H1 (cell line): ENCODE data around the gene MACIR. TPM values are rescaled to one million over a fixed set of nuclear protein-coding genes. Genes with fewer than 3 reads are reported as not detected.

Source experiments
- CTCF ChIA-PET: fragments of 300-600 bp; sonication (Branson Sonifier 250); formaldehyde crosslinking; loops from one replicate; lab custom pipeline; 2021; ENCODE audit not compliant: partially characterized antibody; lab: Charles Lee
- POLR2A ChIA-PET: fragments of 300-600 bp; sonication (Branson Sonifier 250); formaldehyde crosslinking; loops from one replicate; lab custom pipeline; 2021; ENCODE audit warnings: inconsistent platforms; ENCODE audit not compliant: partially characterized antibody; lab: Charles Lee
- DNase-seq, 2 experiments: peaks; one replicate each; pipeline versions ENCODE4 v3.0.0 to v3.0.0-alpha.2; 2010 to 2022; ENCODE audit warnings: low spot score in 2 of 2, low read depth in 1 of 2, mixed read lengths in 1 of 2
- FAIRE-seq: peaks from 2 replicates; lab custom pipeline; 2011; peaks lifted over from hg19 to GRCh38; lab: Jason Lieb, UNC
- H2AFZ ChIP-seq: 2 replicates; pipeline ENCODE4 v1.8.1; 2012; ENCODE audit warnings: low read length, inconsistent platforms
- H2AK5ac ChIP-seq: 2 replicates; pipeline ENCODE4 v1.6.1; 2013; ENCODE audit warnings: low read depth, low read length
- H2BK120ac ChIP-seq: replicated peaks from 2 replicates; pipeline ENCODE3; 2013; ENCODE audit warnings: low read depth, low read length, inconsistent platforms
- H2BK12ac ChIP-seq: 2 replicates; pipeline ENCODE4 v1.6.1; 2013; ENCODE audit warnings: low read depth, low read length
- H2BK15ac ChIP-seq: 2 replicates; pipeline ENCODE4 v1.6.1; 2013; ENCODE audit warnings: low read length
- H2BK20ac ChIP-seq: 2 replicates; pipeline ENCODE4 v1.6.1; 2013; ENCODE audit warnings: low read length
- H2BK5ac ChIP-seq: 2 replicates; pipeline ENCODE4 v1.6.1; 2013; ENCODE audit warnings: low read depth, low read length
- H3K14ac ChIP-seq: 2 replicates; pipeline ENCODE4 v1.6.1; 2013; ENCODE audit warnings: inconsistent platforms; ENCODE audit not compliant: insufficient read length
- H3K18ac ChIP-seq: 2 replicates; pipeline ENCODE4 v1.6.1; 2013; ENCODE audit warnings: low read length; ENCODE audit errors: extremely low read depth
- H3K23ac ChIP-seq: 2 replicates; pipeline ENCODE4 v1.6.1; 2013; ENCODE audit warnings: inconsistent platforms; ENCODE audit not compliant: insufficient read length
- H3K23me2 ChIP-seq: 2 replicates; pipeline ENCODE4 v1.6.1; 2013; ENCODE audit warnings: low read depth, low read length
- H3K27ac ChIP-seq: 2 replicates; pipeline ENCODE4 v1.6.1; 2011; ENCODE audit warnings: low read depth, low read length, inconsistent platforms
- H3K27me3 ChIP-seq, 4 experiments: replicated peaks in 1 of 4; 1 replicate in 1 of 4; 2 replicates in 3 of 4; pipeline versions ENCODE4 v1.6.1 to v1.8.1; 2011 to 2013; ENCODE audit warnings: low read length in 3 of 4, mild to moderate bottlenecking in 3 of 4, inconsistent platforms in 2 of 4, mixed read lengths in 2 of 4, moderate library complexity in 1 of 4; ENCODE audit not compliant: control insufficient read depth in 3 of 4, insufficient read depth in 3 of 4; ENCODE audit errors: extremely low read depth in 1 of 4
- H3K36me3 ChIP-seq, 4 experiments: 2 replicates each; pipeline versions ENCODE4 v1.6.1 to v1.8.1; 2011 to 2013; ENCODE audit warnings: mild to moderate bottlenecking in 4 of 4, low read length in 3 of 4, moderate library complexity in 2 of 4, control low read depth in 1 of 4, inconsistent platforms in 1 of 4; ENCODE audit not compliant: insufficient read depth in 4 of 4, control insufficient read depth in 2 of 4
- H3K4ac ChIP-seq: replicated peaks from 2 replicates; pipeline ENCODE3; 2013; ENCODE audit warnings: low read length, low read depth, mixed read lengths, inconsistent platforms; ENCODE audit not compliant: insufficient read length
- H3K4me1 ChIP-seq, 4 experiments: replicated peaks in 1 of 4; 1 replicate in 1 of 4; 2 replicates in 3 of 4; pipeline versions ENCODE4 v1.6.1 to v1.8.1; 2011 to 2013; ENCODE audit warnings: low read length in 3 of 4, inconsistent platforms in 2 of 4, mixed read lengths in 1 of 4; ENCODE audit not compliant: insufficient read depth in 4 of 4, control insufficient read depth in 3 of 4
- H3K4me2 ChIP-seq, 2 experiments: 2 replicates each; pipeline versions ENCODE4 v1.6.1 to v1.8.1; 2011 to 2013; ENCODE audit warnings: low read depth in 2 of 2, low read length in 2 of 2, control low read depth in 1 of 2, inconsistent platforms in 1 of 2, mild to moderate bottlenecking in 1 of 2; ENCODE audit not compliant: insufficient read depth in 1 of 2
- H3K4me3 ChIP-seq, 4 experiments: fragments of 200-600, 300-600 bp in 1 of 4; sonication (generic), shearing (Covaris generic), sonication (Bioruptor Twin) in 1 of 4; 2 replicates each; pipeline versions ENCODE4 v1.5.1 to v1.8.1; 2011 to 2016; ENCODE audit warnings: low read length in 4 of 4, low read depth in 3 of 4, control low read depth in 2 of 4, inconsistent platforms in 2 of 4, mild to moderate bottlenecking in 2 of 4, mixed read lengths in 1 of 4, moderate library complexity in 1 of 4; ENCODE audit not compliant: insufficient read depth in 2 of 4; ENCODE audit errors: extremely low read depth in 1 of 4
- H3K56ac ChIP-seq: replicated peaks from 2 replicates; pipeline ENCODE3; 2013; ENCODE audit warnings: low read depth, mild to moderate bottlenecking, mixed read lengths, low read length, inconsistent platforms; ENCODE audit not compliant: insufficient read length
- H3K79me1 ChIP-seq: 2 replicates; pipeline ENCODE4 v1.6.1; 2013; ENCODE audit warnings: low read depth, low read length, control low read depth
- H3K79me2 ChIP-seq, 2 experiments: 2 replicates each; pipeline versions ENCODE4 v1.6.1 to v1.8.1; 2012 to 2013; ENCODE audit warnings: low read length in 2 of 2, mild to moderate bottlenecking in 2 of 2, inconsistent platforms in 1 of 2; ENCODE audit not compliant: insufficient read depth in 2 of 2, control insufficient read depth in 1 of 2
- H3K9ac ChIP-seq, 4 experiments: replicated peaks in 1 of 4; 1 replicate in 1 of 4; 2 replicates in 3 of 4; pipeline versions ENCODE4 v1.6.1 to v1.8.1; 2011 to 2013; ENCODE audit warnings: low read depth in 3 of 4, low read length in 3 of 4, control low read depth in 2 of 4, mild to moderate bottlenecking in 2 of 4, moderate library complexity in 2 of 4, inconsistent platforms in 1 of 4; ENCODE audit errors: extremely low read depth in 1 of 4
- H3K9me3 ChIP-seq, 2 experiments: 2 replicates each; pipeline versions ENCODE4 v1.6.1 to v1.8.1; 2012 to 2013; ENCODE audit warnings: mild to moderate bottlenecking in 2 of 2, moderate library complexity in 2 of 2, control low read depth in 1 of 2, inconsistent platforms in 1 of 2, low read depth in 1 of 2, low read length in 1 of 2, mixed read lengths in 1 of 2; ENCODE audit not compliant: insufficient read depth in 2 of 2
- H4K20me1 ChIP-seq, 2 experiments: replicated peaks in 1 of 2; 2 replicates each; pipeline versions ENCODE3 to v1.8.1; 2011 to 2013; ENCODE audit warnings: inconsistent platforms in 2 of 2, low read length in 2 of 2, mild to moderate bottlenecking in 1 of 2; ENCODE audit not compliant: insufficient read depth in 2 of 2, control insufficient read depth in 1 of 2
- H4K5ac ChIP-seq: 2 replicates; pipeline ENCODE4 v1.6.1; 2013; ENCODE audit warnings: low read length, low read depth, mixed read lengths, inconsistent platforms; ENCODE audit not compliant: insufficient read length
- H4K8ac ChIP-seq: 2 replicates; pipeline ENCODE4 v1.8.0; 2013; ENCODE audit warnings: mild to moderate bottlenecking, moderate library complexity, low read length, inconsistent platforms; ENCODE audit not compliant: insufficient read depth; ENCODE audit errors: extremely low read depth
- H4K91ac ChIP-seq: replicated peaks from 2 replicates; pipeline ENCODE3; 2013; ENCODE audit warnings: low read length, mixed read lengths, inconsistent platforms; ENCODE audit not compliant: insufficient read length
- ASH2L ChIP-seq: fragments of 200-600, 300-600 bp; sonication (generic); IDR thresholded peaks from one replicate; pipeline ENCODE4 v1.7.1; 2017; ENCODE audit warnings: low read length
- JUN ChIP-seq: IDR thresholded peaks from 2 replicates; pipeline ENCODE4 v1.6.1; 2011; ENCODE audit warnings: low read depth, mild to moderate bottlenecking, improper control_type of control experiment, low read length
- TEAD4 ChIP-seq: IDR thresholded peaks from 2 replicates; pipeline ENCODE4 v1.6.1; 2012; ENCODE audit warnings: low read depth, low read length, inconsistent platforms, mixed read lengths
- WGBS, 2 experiments: shearing (Covaris generic) in 1 of 2; methylation state at CpG; one replicate each; pipeline versions ENCODE4 v1.1.6 to v1.1.7; 2013 to 2015; ENCODE audit warnings: low lambda C conversion rate in 2 of 2, mixed read lengths in 2 of 2, inconsistent platforms in 1 of 2, low coverage in 1 of 2, missing lambda C conversion rate in 1 of 2; ENCODE audit not compliant: insufficient replicate concordance in 2 of 2, insufficient coverage in 1 of 2, insufficient read length in 1 of 2; ENCODE audit errors: extremely low coverage in 1 of 2, missing lambda C conversion rate in 1 of 2; 5-methylcytosine and 5-hydroxymethylcytosine counted together
- polyA plus RNA-seq, 7 experiments: library from polyadenylated mRNA; depleted of rRNA in 3 of 7; stranded (reverse) in 5 of 7; unstranded in 2 of 7; fragments of >200 nt in 5 of 7; fragments of 200-250 nt in 2 of 7; gene quantifications; 1 replicate in 5 of 7; 2 replicates in 1 of 7; 4 replicates in 1 of 7; pipeline versions ENCODE4 v1.2.1 to v1.2.3, GENCODE V29; 2011 to 2013; ENCODE audit warnings: missing spikeins in 2 of 7, mixed read lengths in 2 of 7
- total RNA-seq: library from RNA; stranded (reverse); fragmentation: NEBNext Ultra II Directional; extraction: Animal tissue kit (Norgen Biotek cat#: 25700); gene quantifications from 2 replicates; pipeline ENCODE4 v1.2.1, GENCODE V29; 2021

Gene MACIR
- total and polyA plus RNA-seq, 2 of the 8 experiments (the other 6 are each of a cell fraction or from before 2014, with no cell fraction given): 8.0 to 19.2 TPM

GRCh38 chr5:103272377-103272776 is 13.8 kb downstream of the MACIR start:
- H3K4me1 ChIP-seq: peaks cover 0 to 5% (median 1%) of the 10 kb centered on the region in 4 experiments; a peak in 2 of 7 replicates
- H3K23me2 ChIP-seq: no peaks in the 10 kb centered on the region
- no peak overlapping the region for H3K4ac ChIP-seq
- H3K9me3 ChIP-seq: no peaks in the 10 kb centered on the region
- H3K27ac ChIP-seq: no peak overlapping the region
- no peak overlapping the region for H3K56ac ChIP-seq
- FAIRE-seq: no peak
- no peak overlapping the region for H3K4me2 ChIP-seq
- TF ChIP-seq TEAD4 (0 out of 2 replicates have a peak, but pooled peaks have one; percentile 47), JUN (no peak), ASH2L (no peak)
- TF ChIP-seq, all 59 proteins: peak for 1
- no peak overlapping the region for H2AFZ ChIP-seq
- H3K23ac ChIP-seq: no peak overlapping the region
- no peak overlapping the region for H2BK5ac ChIP-seq
- ChIA-PET POLR2A (interaction anchor here (0.6 to 1.4 kb wide), 2 partner anchors 8 to 13 kb away, joined by 3 to 7 read pairs; partner anchors contain the start of gene MACIR), CTCF (interaction anchor here (0.6 to 2.5 kb wide), 4 partner anchors 13 to 238 kb away, joined by 3 to 10 read pairs (median 3); partner anchors contain the start of gene MACIR)
- peaks cover 4% of the 10 kb centered on the region for H3K79me1 ChIP-seq
- peaks cover 3 to 74% of the 10 kb centered on the region in 2 experiments; a peak in 3 of 4 replicates for H3K79me2 ChIP-seq
- H2AK5ac ChIP-seq: no peak overlapping the region
- no peak overlapping the region for H3K4me3 ChIP-seq
- H3K9ac ChIP-seq: no peak overlapping the region
- H4K91ac ChIP-seq: no peak overlapping the region
- no peak overlapping the region for H4K8ac ChIP-seq
- peaks cover 4 to 10% (median 6%) of the 10 kb centered on the region in 4 experiments; a peak in 6 of 8 replicates for H3K36me3 ChIP-seq
- no peak overlapping the region for H2BK20ac ChIP-seq
- peaks cover 5 to 7% of the 10 kb centered on the region in 2 experiments for H4K20me1 ChIP-seq
- H4K5ac ChIP-seq: no peak overlapping the region
- 94% methylated on average over 2 of the region's 2 CpGs; no CpG with 5 or more reads in 1 of the 2 experiments for WGBS, 2 experiments
- H3K18ac ChIP-seq: no peak overlapping the region
- no peaks in the 10 kb centered on the region for H3K27me3 ChIP-seq
- no peak overlapping the region for H2BK15ac ChIP-seq
- no peak overlapping the region for H2BK120ac ChIP-seq
- DNase-seq: no peak
- H2BK12ac ChIP-seq: no peak overlapping the region
- H3K14ac ChIP-seq: no peak overlapping the region
